HEK293 (cell line): ENCODE results near the gene ACOT9.

Experiments used
- BCL11A ChIP-seq: fragments of 450-650 bp; formaldehyde crosslinking; IDR thresholded peaks from 2 replicates; pipeline ENCODE4 v1.5.1; 2016; ENCODE audit warnings: low read depth, missing biosample characterization, missing genetic modification characterization
- CTCF ChIP-seq: fragments of 450-650 bp; formaldehyde crosslinking; IDR thresholded peaks from 2 replicates; pipeline ENCODE4 v1.5.1; 2016; ENCODE audit warnings: missing biosample characterization, missing genetic modification characterization
- GFI1B ChIP-seq: fragments of 450-650 bp; formaldehyde crosslinking; IDR thresholded peaks from 2 replicates; pipeline ENCODE4 v1.5.1; 2016; ENCODE audit warnings: missing biosample characterization, missing genetic modification characterization
- KLF17 ChIP-seq: fragments of 450-650 bp; formaldehyde crosslinking; IDR thresholded peaks from 2 replicates; pipeline ENCODE4 v1.5.1; 2016; ENCODE audit warnings: missing biosample characterization, missing genetic modification characterization
- REST ChIP-seq: fragments of 450-650 bp; formaldehyde crosslinking; IDR thresholded peaks from 2 replicates; pipeline ENCODE4 v1.5.1; 2016; ENCODE audit warnings: missing biosample characterization, missing genetic modification characterization
- SALL2 ChIP-seq: fragments of 450-650 bp; formaldehyde crosslinking; IDR thresholded peaks from 2 replicates; pipeline ENCODE4 v1.5.0; 2017; ENCODE audit warnings: missing biosample characterization, mild to moderate bottlenecking, missing genetic modification characterization, borderline replicate concordance
- SP7 ChIP-seq: fragments of 450-650 bp; formaldehyde crosslinking; IDR thresholded peaks from 2 replicates; pipeline ENCODE4 v1.5.1; 2016; ENCODE audit warnings: missing biosample characterization, missing genetic modification characterization
- ZBTB6 ChIP-seq: fragments of 450-650 bp; formaldehyde crosslinking; IDR thresholded peaks from 2 replicates; pipeline ENCODE4 v1.5.1; 2017; ENCODE audit warnings: missing biosample characterization, missing genetic modification characterization
- ZFP69B ChIP-seq: fragments of 450-650 bp; formaldehyde crosslinking; IDR thresholded peaks from 2 replicates; pipeline ENCODE4 v1.5.1; 2016; ENCODE audit warnings: missing biosample characterization, missing genetic modification characterization
- ZNF629 ChIP-seq: fragments of 450-650 bp; formaldehyde crosslinking; IDR thresholded peaks from 2 replicates; pipeline ENCODE4 v1.5.1; 2017; ENCODE audit warnings: missing biosample characterization, missing genetic modification characterization
- ZNF639 ChIP-seq: fragments of 450-650 bp; formaldehyde crosslinking; IDR thresholded peaks from 2 replicates; pipeline ENCODE4 v1.5.1; 2016; ENCODE audit warnings: missing biosample characterization, missing genetic modification characterization
- ZNF660 ChIP-seq: fragments of 450-650 bp; IDR thresholded peaks from 2 replicates; pipeline ENCODE4 v1.5.1; 2018; ENCODE audit warnings: missing biosample characterization, mild to moderate bottlenecking, missing genetic modification characterization

- TF ChIP-seq GFI1B (tag by site-specific recombination) = no peak
- peak; percentile 70 for TF ChIP-seq KLF17 (tag by site-specific recombination)
- peak; percentile 86 for TF ChIP-seq CTCF (tag by site-specific recombination)
- 0 out of 2 replicates have a peak, but pooled peaks have one; percentile 38 for TF ChIP-seq ZNF660 (tag by site-specific recombination)
- no peak for TF ChIP-seq ZNF639 (tag by site-specific recombination)
- TF ChIP-seq ZFP69B = no peak
- TF ChIP-seq ZBTB6 (tag by site-specific recombination) = no peak
- TF ChIP-seq BCL11A = no peak
- TF ChIP-seq SALL2 (tag by site-specific recombination) = no peak
- TF ChIP-seq ZNF629 (tag by site-specific recombination) = 0 out of 2 replicates have a peak, but pooled peaks have one; percentile 25
- peak; percentile 49; the same call in 1 of the 2 replicates for TF ChIP-seq SP7 (tag by site-specific recombination)
- TF ChIP-seq REST (tag by site-specific recombination) = 0 out of 2 replicates have a peak, but pooled peaks have one; percentile 23
Measured at GRCh38 chrX:23667239-23668177, 75.6 kb downstream of the ACOT9 start, which contains the start of gene PRDX4.
